Neural cell (in vitro differentiated cells): Measurements from ENCODE around the gene CD164. TPM values are rescaled to one million over a fixed set of nuclear protein-coding genes. Genes with fewer than 3 reads are reported as not detected.

Experiments used
- H2AFZ ChIP-seq: fragments of 200-600, 300-800 bp; sonication (generic), shearing (Covaris generic); 2 replicates; pipeline ENCODE4 v1.6.0; 2014; ENCODE audit warnings: low read depth, mild to moderate bottlenecking, antibody characterized with exemption, low read length, moderate library complexity
- H3F3A ChIP-seq: fragments of 200-600 bp; shearing (Covaris generic); 2 replicates; pipeline ENCODE4 v1.6.1; 2016; ENCODE audit warnings: mild to moderate bottlenecking, moderate library complexity, mixed read lengths, antibody characterized with exemption, low read length; ENCODE audit not compliant: insufficient read depth, poor library complexity, severe bottlenecking
- H3K27ac ChIP-seq: fragments of 200-600, 300-800 bp; sonication (generic), shearing (Covaris generic); 2 replicates; pipeline ENCODE4 v1.5.1; 2014; ENCODE audit warnings: mild to moderate bottlenecking, low read length, moderate library complexity
- H3K27me3 ChIP-seq: fragments of 300-800, 200-600 bp; sonication (generic), shearing (Covaris generic); 2 replicates; pipeline ENCODE4 v1.6.0; 2014; ENCODE audit warnings: mild to moderate bottlenecking, low read depth, low read length, moderate library complexity; ENCODE audit not compliant: insufficient read depth
- H3K36me3 ChIP-seq: fragments of 300-800, 200-600 bp; sonication (generic), shearing (Covaris generic); 2 replicates; pipeline ENCODE4 v1.5.1; 2014; ENCODE audit warnings: mild to moderate bottlenecking, antibody characterized with exemption, low read length, moderate library complexity; ENCODE audit not compliant: insufficient read depth
- H3K4me2 ChIP-seq: fragments of 300-800, 200-600 bp; sonication (generic), shearing (Covaris generic); 2 replicates; pipeline ENCODE4 v1.6.0; 2014; ENCODE audit warnings: mild to moderate bottlenecking, low read length
- H3K4me3 ChIP-seq: fragments of 300-800, 200-600 bp; sonication (generic), shearing (Covaris generic); 2 replicates; pipeline ENCODE4 v1.5.1; 2014; ENCODE audit warnings: mild to moderate bottlenecking, low read length, moderate library complexity
- H3K79me2 ChIP-seq: fragments of 200-600 bp; shearing (Covaris generic); replicated peaks from 2 replicates; pipeline ENCODE4 v1.6.0; 2014; ENCODE audit warnings: mild to moderate bottlenecking, low read length, moderate library complexity; ENCODE audit not compliant: insufficient read depth
- H3K9ac ChIP-seq: fragments of 300-800, 200-600 bp; sonication (generic), shearing (Covaris generic); 2 replicates; pipeline ENCODE4 v1.6.1; 2016; ENCODE audit warnings: mild to moderate bottlenecking, low read length, mixed read lengths
- H3K9me2 ChIP-seq: fragments of 200-600 bp; shearing (Covaris generic); 2 replicates; pipeline ENCODE4 v1.6.1; 2016; ENCODE audit warnings: mild to moderate bottlenecking, low read length, mixed read lengths; ENCODE audit not compliant: insufficient read depth
- H3K9me3 ChIP-seq: fragments of 200-600, 300-800 bp; sonication (generic), shearing (Covaris generic); 2 replicates; pipeline ENCODE4 v1.6.1; 2016; ENCODE audit warnings: mild to moderate bottlenecking, mixed run types, low read length, moderate library complexity, mixed read lengths
- H4K20me1 ChIP-seq: fragments of 200-600 bp; shearing (Covaris generic); 2 replicates; pipeline ENCODE4 v1.6.1; 2016; ENCODE audit warnings: mild to moderate bottlenecking, mixed run types; ENCODE audit not compliant: insufficient read depth
- EP300 ChIP-seq: fragments of 450-650 bp; conservative IDR thresholded peaks from 2 replicates; pipeline ENCODE4 v1.6.1; 2014; ENCODE audit warnings: antibody characterized with exemption, mild to moderate bottlenecking, moderate library complexity; ENCODE audit not compliant: poor library complexity, severe bottlenecking
- EZH2 ChIP-seq: fragments of 200-600, 300-800 bp; shearing (Covaris generic), sonication (generic); IDR thresholded peaks from 2 replicates; pipeline ENCODE4 v1.6.1; 2014; ENCODE audit warnings: antibody characterized with exemption, low read length, borderline replicate concordance, mild to moderate bottlenecking; ENCODE audit not compliant: insufficient read depth, poor library complexity, severe bottlenecking
- MXI1 ChIP-seq: fragments of 450-650 bp; conservative IDR thresholded peaks from 2 replicates; pipeline ENCODE4 v1.6.1; 2014; ENCODE audit warnings: antibody characterized with exemption, mild to moderate bottlenecking; ENCODE audit not compliant: poor library complexity, severe bottlenecking
- POLR2AphosphoS5 ChIP-seq: IDR thresholded peaks from 2 replicates; pipeline ENCODE4 v1.6.1; 2012
- RAD21 ChIP-seq: fragments of 450-650 bp; conservative IDR thresholded peaks from 2 replicates; pipeline ENCODE4 v1.6.1; 2014; ENCODE audit warnings: antibody characterized with exemption, mild to moderate bottlenecking, moderate library complexity
- REST ChIP-seq: IDR thresholded peaks from 2 replicates; pipeline ENCODE4 v1.6.1; 2012; ENCODE audit warnings: borderline replicate concordance
- SMC3 ChIP-seq: fragments of 450-650 bp; conservative IDR thresholded peaks from 2 replicates; pipeline ENCODE4 v1.6.1; 2014; ENCODE audit warnings: antibody characterized with exemption, mild to moderate bottlenecking, moderate library complexity; ENCODE audit not compliant: poor library complexity
- TAF1 ChIP-seq: IDR thresholded peaks from 2 replicates; pipeline ENCODE4 v1.6.1; 2012; ENCODE audit warnings: low read depth
- polyA plus RNA-seq: library from polyadenylated mRNA; depleted of rRNA; stranded (reverse); fragments of >200 nt; gene quantifications from 2 replicates; pipeline ENCODE4 v1.2.3, GENCODE V29; 2014
- TF ChIP-seq, protein P1 (sequence below): fragments of 450-650 bp; IDR thresholded peaks from 2 replicates; pipeline ENCODE4 v1.5.1; 2014; ENCODE audit warnings: antibody characterized with exemption, mild to moderate bottlenecking, moderate library complexity; ENCODE audit not compliant: poor library complexity, severe bottlenecking

The CD164 gene
- polyA plus RNA-seq, 1 donor from 2014 or later = 42.6 TPM

GRCh38 chr6:109421184-109421583 lies 38.9 kb upstream of the CD164 start:
- no peak overlapping the region for H3K4me3 ChIP-seq
- no peaks in the 10 kb centered on the region for H3F3A ChIP-seq
- no peaks in the 10 kb centered on the region for H3K36me3 ChIP-seq
- no peak overlapping the region for H3K27ac ChIP-seq
- H4K20me1 ChIP-seq = no peaks in the 10 kb centered on the region
- no peaks in the 10 kb centered on the region for H3K79me2 ChIP-seq
- H3K4me2 ChIP-seq = no peak overlapping the region
- no peak overlapping the region for H2AFZ ChIP-seq
- H3K9me3 ChIP-seq = no peaks in the 10 kb centered on the region
- no peak overlapping the region for H3K9ac ChIP-seq
- TF ChIP-seq EZH2 (no peak), REST (no peak)
- H3K9me2 ChIP-seq = no peaks in the 10 kb centered on the region
- H3K27me3 ChIP-seq = no peaks in the 10 kb centered on the region

- no peak overlapping the region for H3K4me2 ChIP-seq
- no peaks in the 10 kb centered on the region for H3K9me3 ChIP-seq
- no peaks in the 10 kb centered on the region for H3K36me3 ChIP-seq
- H3K9me2 ChIP-seq = no peaks in the 10 kb centered on the region
- H2AFZ ChIP-seq = no peak overlapping the region
- no peaks in the 10 kb centered on the region for H3F3A ChIP-seq
- no peaks in the 10 kb centered on the region for H3K27me3 ChIP-seq
- H4K20me1 ChIP-seq = no peaks in the 10 kb centered on the region
- TF ChIP-seq REST = no peak
- TF ChIP-seq TAF1 = no peak
- TF ChIP-seq EZH2 = no peak
- TF ChIP-seq POLR2AphosphoS5 = no peak
- no peak for TF ChIP-seq RAD21
- TF ChIP-seq, protein P1, sequence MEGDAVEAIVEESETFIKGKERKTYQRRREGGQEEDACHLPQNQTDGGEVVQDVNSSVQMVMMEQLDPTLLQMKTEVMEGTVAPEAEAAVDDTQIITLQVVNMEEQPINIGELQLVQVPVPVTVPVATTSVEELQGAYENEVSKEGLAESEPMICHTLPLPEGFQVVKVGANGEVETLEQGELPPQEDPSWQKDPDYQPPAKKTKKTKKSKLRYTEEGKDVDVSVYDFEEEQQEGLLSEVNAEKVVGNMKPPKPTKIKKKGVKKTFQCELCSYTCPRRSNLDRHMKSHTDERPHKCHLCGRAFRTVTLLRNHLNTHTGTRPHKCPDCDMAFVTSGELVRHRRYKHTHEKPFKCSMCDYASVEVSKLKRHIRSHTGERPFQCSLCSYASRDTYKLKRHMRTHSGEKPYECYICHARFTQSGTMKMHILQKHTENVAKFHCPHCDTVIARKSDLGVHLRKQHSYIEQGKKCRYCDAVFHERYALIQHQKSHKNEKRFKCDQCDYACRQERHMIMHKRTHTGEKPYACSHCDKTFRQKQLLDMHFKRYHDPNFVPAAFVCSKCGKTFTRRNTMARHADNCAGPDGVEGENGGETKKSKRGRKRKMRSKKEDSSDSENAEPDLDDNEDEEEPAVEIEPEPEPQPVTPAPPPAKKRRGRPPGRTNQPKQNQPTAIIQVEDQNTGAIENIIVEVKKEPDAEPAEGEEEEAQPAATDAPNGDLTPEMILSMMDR = no peak
- no peak for TF ChIP-seq EP300
- no peak for TF ChIP-seq SMC3
- TF ChIP-seq MXI1 = no peak
- H3K9ac ChIP-seq = no peak overlapping the region
- no peaks in the 10 kb centered on the region for H3K79me2 ChIP-seq
- no peak overlapping the region for H3K27ac ChIP-seq
- no peak overlapping the region for H3K4me3 ChIP-seq
These were observed 38.5 kb upstream of the CD164 start for GRCh38 chr6:109420751-109421150.
